ENCODE measurements around the gene CENPA. TPM values are rescaled to one million over a fixed set of nuclear protein-coding genes. Genes with fewer than 3 reads are reported as not detected.
"Not testable (repeated sequence)": the region's sequence is repeated elsewhere in the genome, so short reads cannot be mapped to it uniquely, and the experiment has no call there.

CENPA gene
- total RNA-seq, 1 donor from 2014 or later = 3.9 TPM

DNA sequence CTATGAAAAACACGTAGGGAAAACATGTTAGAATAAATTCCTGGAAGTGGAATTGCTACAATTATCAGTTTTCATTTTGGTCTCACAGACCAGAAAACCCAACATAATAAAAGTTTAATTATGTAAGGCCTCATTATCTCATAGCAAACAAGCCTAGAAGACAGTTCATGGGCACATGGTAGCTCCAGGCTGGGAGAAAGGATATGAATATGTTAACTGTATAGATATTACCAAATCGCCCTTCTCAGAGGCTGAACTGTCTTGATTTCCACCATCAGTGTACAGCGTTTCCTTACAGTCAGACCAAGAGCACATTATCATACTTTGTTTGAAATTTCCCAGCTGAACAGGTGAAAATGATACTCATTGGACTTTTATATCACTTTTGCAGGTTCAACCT, 38.9 kb upstream of the CENPA start:
- Mint-ChIP-seq H3K27me3 (ENCODE audit: unreplicated experiment) (peaks cover 5% of the 10 kb centered on the region), H3K9me3 (ENCODE audit: unreplicated experiment) (no peaks in the 10 kb centered on the region), H3K4me3 (ENCODE audit: unreplicated experiment) (no peak overlapping the region), H3K27ac (ENCODE audit: unreplicated experiment) (no peak overlapping the region), H3K36me3 (ENCODE audit: low read depth, unreplicated experiment) (no peaks in the 10 kb centered on the region), H3K4me1 (ENCODE audit: unreplicated experiment) (peaks cover 10% of the 10 kb centered on the region)
- no peak for DNase-seq (ENCODE audit: low spot score)
- TF ChIP-seq, protein P1, sequence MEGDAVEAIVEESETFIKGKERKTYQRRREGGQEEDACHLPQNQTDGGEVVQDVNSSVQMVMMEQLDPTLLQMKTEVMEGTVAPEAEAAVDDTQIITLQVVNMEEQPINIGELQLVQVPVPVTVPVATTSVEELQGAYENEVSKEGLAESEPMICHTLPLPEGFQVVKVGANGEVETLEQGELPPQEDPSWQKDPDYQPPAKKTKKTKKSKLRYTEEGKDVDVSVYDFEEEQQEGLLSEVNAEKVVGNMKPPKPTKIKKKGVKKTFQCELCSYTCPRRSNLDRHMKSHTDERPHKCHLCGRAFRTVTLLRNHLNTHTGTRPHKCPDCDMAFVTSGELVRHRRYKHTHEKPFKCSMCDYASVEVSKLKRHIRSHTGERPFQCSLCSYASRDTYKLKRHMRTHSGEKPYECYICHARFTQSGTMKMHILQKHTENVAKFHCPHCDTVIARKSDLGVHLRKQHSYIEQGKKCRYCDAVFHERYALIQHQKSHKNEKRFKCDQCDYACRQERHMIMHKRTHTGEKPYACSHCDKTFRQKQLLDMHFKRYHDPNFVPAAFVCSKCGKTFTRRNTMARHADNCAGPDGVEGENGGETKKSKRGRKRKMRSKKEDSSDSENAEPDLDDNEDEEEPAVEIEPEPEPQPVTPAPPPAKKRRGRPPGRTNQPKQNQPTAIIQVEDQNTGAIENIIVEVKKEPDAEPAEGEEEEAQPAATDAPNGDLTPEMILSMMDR (IDR thresholded peaks at IDR 0.05; ENCODE audit: unreplicated experiment) = no peak

- not testable (repeated sequence) for H3K9me3 Mint-ChIP-seq (ENCODE audit: unreplicated experiment); H3K4me3 Mint-ChIP-seq (ENCODE audit: unreplicated experiment); H3K36me3 Mint-ChIP-seq (ENCODE audit: low read depth, unreplicated experiment); DNase-seq (ENCODE audit: low spot score); H3K27me3 Mint-ChIP-seq (ENCODE audit: unreplicated experiment)
- H3K27ac Mint-ChIP-seq (ENCODE audit: unreplicated experiment) = peak overlapping the region; percentile 84
- H3K4me1 Mint-ChIP-seq (ENCODE audit: unreplicated experiment) = peaks cover 11% of the 10 kb centered on the region
Observed at GRCh38 chr2:26749787-26750420, 36.0 kb upstream of the CENPA start.

DNA sequence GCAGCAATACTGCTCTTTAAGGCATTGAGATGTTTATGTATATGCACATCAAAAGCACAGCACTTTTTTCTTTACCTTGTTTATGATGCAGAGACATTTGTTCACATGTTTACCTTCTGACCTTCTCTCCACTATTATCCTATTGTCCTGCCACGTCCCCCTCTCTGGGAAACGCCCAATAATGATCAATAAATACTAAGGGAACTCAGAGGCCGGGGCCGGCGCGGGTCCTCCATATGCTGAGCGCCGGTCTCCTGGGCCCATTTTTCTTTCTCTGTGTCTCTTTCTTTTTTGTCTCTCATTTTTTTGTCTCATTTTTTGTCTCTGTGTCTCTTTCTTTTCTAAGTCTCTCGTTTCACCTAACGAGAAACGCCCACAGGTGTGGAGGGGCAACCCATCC, 35.4 kb upstream of the CENPA start:
- peaks cover 13% of the 10 kb centered on the region for H3K4me1 Mint-ChIP-seq (ENCODE audit: unreplicated experiment)
- H3K36me3 Mint-ChIP-seq (ENCODE audit: low read depth, unreplicated experiment); DNase-seq (ENCODE audit: low spot score); H3K9me3 Mint-ChIP-seq (ENCODE audit: unreplicated experiment); H3K27me3 Mint-ChIP-seq (ENCODE audit: unreplicated experiment); H3K4me3 Mint-ChIP-seq (ENCODE audit: unreplicated experiment): not testable (repeated sequence)
- peak overlapping the region; percentile 38 for H3K27ac Mint-ChIP-seq (ENCODE audit: unreplicated experiment)

GRCh38 chr2:26752656-26753055, 33.2 kb upstream of the CENPA start:
- Mint-ChIP-seq H3K9me3 (ENCODE audit: unreplicated experiment) (no peaks in the 10 kb centered on the region), H3K36me3 (ENCODE audit: low read depth, unreplicated experiment) (no peaks in the 10 kb centered on the region), H3K27ac (ENCODE audit: unreplicated experiment) (no peak overlapping the region), H3K27me3 (ENCODE audit: unreplicated experiment) (no peaks in the 10 kb centered on the region), H3K4me1 (ENCODE audit: unreplicated experiment) (peaks cover 15% of the 10 kb centered on the region), H3K4me3 (ENCODE audit: unreplicated experiment) (no peak overlapping the region)
- TF ChIP-seq, protein P1 (IDR thresholded peaks at IDR 0.05; ENCODE audit: unreplicated experiment) = no peak
- DNase-seq (ENCODE audit: low spot score) = no peak

DNA sequence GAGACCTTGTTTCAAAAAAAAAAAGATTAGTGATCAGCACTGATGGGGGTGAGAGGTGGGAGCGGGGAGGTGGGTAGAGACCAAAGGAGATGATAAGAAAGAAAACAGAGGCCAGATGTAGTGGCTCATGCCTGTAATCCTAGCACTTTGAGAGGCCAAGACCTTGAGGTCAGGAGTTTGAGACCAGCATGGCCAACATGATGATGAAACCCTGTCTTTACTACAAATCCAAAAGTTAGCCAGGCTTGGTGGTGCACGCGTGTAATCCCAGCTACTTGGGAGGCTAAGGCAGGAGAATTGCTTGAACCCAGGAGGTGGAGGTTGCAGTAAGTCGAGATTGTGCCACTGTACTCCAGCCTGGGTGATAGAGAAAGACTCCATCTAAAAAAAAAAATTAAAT, 31.3 kb upstream of the CENPA start:
- Mint-ChIP-seq H3K27ac (ENCODE audit: unreplicated experiment) (no peak overlapping the region), H3K36me3 (ENCODE audit: low read depth, unreplicated experiment) (no peaks in the 10 kb centered on the region), H3K4me1 (ENCODE audit: unreplicated experiment) (peaks cover 20% of the 10 kb centered on the region), H3K4me3 (ENCODE audit: unreplicated experiment) (no peak overlapping the region), H3K27me3 (ENCODE audit: unreplicated experiment) (no peaks in the 10 kb centered on the region), H3K9me3 (ENCODE audit: unreplicated experiment) (no peaks in the 10 kb centered on the region)
- no peak for DNase-seq (ENCODE audit: low spot score)
- TF ChIP-seq, protein P1 (IDR thresholded peaks at IDR 0.05; ENCODE audit: unreplicated experiment) = no peak

DNA sequence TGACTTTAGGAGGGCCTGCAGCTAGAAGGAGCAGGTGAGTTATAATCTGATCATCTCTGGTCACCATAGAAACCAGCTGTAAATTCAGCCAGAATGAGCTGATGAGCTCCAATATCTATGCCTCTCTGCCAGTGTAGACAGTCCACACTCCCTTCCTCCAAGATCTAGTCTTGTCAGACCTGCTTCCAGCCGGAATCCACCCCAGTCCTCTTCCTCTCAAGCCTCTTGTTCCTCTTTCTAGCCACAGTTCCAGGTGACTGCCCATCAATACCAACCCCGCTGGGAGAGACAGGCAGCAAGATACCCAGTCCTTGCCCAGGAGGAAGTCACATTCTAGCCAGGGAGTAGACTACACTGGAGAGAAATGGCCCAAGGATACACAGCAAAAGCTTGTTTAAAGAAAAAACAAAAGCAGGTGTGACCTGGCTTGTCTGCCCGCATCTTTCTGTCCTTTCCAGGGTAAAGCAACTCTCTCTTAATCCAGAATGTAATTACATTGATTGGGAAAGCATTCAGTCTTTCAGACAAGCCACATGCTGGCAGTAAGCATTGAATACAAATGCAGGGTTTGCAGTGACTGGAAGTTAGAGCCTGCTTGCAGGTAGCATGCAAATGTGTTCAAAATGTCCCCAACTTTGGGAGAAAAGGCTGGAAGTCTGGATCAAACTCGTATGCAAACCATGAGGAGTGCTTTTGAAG, 30.7 kb upstream of the CENPA start:
- TF ChIP-seq, protein P1 (IDR thresholded peaks at IDR 0.05; ENCODE audit: unreplicated experiment) = no peak
- Mint-ChIP-seq H3K27me3 (ENCODE audit: unreplicated experiment) (no peaks in the 10 kb centered on the region), H3K36me3 (ENCODE audit: low read depth, unreplicated experiment) (no peaks in the 10 kb centered on the region), H3K9me3 (ENCODE audit: unreplicated experiment) (no peaks in the 10 kb centered on the region), H3K27ac (ENCODE audit: unreplicated experiment) (no peak overlapping the region), H3K4me3 (ENCODE audit: unreplicated experiment) (no peak overlapping the region), H3K4me1 (ENCODE audit: unreplicated experiment) (peaks cover 16% of the 10 kb centered on the region)
- DNase-seq (ENCODE audit: low spot score) = no peak

Measured in endothelial cell (in vitro differentiated cells).